Measurements from ENCODE around the gene PKP1.

- TF ChIP-seq CTCF (IDR thresholded peaks at IDR 0.05 in 8 of 11, conservative IDR thresholded peaks at IDR 0.05 in 3 of 11) (no peak), POLR2A (IDR thresholded peaks at IDR 0.05) (no peak), POLR2AphosphoS5 (IDR thresholded peaks at IDR 0.05) (no peak)
Observed at GRCh38 chr1:201266774-201267173, 16.5 kb upstream of the PKP1 start.
